SK-N-MC (cell line): ENCODE measurements around the gene HEATR5A.

Source experiments
- EZH2 ChIP-seq: fragments of 200-600 bp; sonication (generic); IDR thresholded peaks from one replicate; pipeline ENCODE4 v1.6.1; 2017; ENCODE audit warnings: antibody characterized with exemption
- POLR2AphosphoS5 ChIP-seq: IDR thresholded peaks from 2 replicates; pipeline ENCODE4 v1.6.1; 2012; ENCODE audit warnings: mild to moderate bottlenecking, low read depth, low read length, borderline replicate concordance

DNA sequence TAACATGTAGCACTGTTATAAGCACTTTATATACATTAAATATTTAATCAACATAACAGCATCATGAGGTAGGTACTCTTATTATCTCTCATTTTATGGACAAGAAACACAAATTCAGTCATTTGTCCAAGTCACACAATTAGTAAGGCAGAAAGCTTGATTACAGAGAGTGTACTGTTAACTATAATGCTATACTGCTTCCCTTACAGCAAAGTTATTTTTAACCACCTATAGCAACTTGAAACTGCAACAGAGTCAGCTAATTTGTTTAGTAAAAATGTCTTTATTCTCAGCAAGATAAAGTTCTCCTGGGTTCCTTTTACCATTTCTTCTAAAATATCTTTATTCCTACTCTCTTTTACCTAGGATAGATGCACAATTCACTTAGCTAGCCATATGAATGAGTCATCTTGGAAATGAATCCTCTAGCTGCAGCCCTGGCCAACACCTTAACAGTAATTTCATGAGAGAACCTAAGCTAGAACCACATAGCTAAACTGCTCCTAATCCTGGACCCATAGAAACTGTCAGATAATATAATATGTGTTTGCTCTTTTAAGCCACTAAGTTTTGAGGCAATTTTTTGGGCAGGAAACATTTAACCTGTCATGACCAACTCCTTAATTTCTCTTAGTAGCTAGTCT, 122.5 kb downstream of the HEATR5A start:
- TF ChIP-seq EZH2 (no peak), POLR2AphosphoS5 (no peak)
